Panc1 (cell line): ENCODE data around the gene TEDDM1. TPM values are rescaled to one million over a fixed set of nuclear protein-coding genes. Genes with fewer than 3 reads are reported as not detected.

Experiments used
- total RNA-seq: library from RNA; stranded (reverse); gene quantifications from one replicate; pipeline ENCODE4 v1.2.1, GENCODE V29; 2021; ENCODE audit not compliant: unreplicated experiment

Gene TEDDM1
- total RNA-seq, 1 experiment from 2014 or later, result not detected

Other genes starting within 250 kb of the TEDDM1 start
- gene GLUL, start 8.9 kb downstream of the TEDDM1 start, total RNA-seq, result 55.2 TPM
- not detected for gene RGSL1, start 49.5 kb upstream of the TEDDM1 start, total RNA-seq
- gene RNASEL, start 188.6 kb upstream of the TEDDM1 start, total RNA-seq, result 1.2 TPM
- gene RGS16, start 203.7 kb upstream of the TEDDM1 start, total RNA-seq, result 0.23 TPM